HG02610 (cell line): ENCODE results near the gene MITF.

Experiments
- ATAC-seq: cut with Tn5 transposase; IDR thresholded peaks from one replicate; pipeline ENCODE4 v1.9.1; 2021; ENCODE audit warnings: mild to moderate bottlenecking, moderate library complexity; ENCODE audit not compliant: unreplicated experiment

The MITF gene

DNA sequence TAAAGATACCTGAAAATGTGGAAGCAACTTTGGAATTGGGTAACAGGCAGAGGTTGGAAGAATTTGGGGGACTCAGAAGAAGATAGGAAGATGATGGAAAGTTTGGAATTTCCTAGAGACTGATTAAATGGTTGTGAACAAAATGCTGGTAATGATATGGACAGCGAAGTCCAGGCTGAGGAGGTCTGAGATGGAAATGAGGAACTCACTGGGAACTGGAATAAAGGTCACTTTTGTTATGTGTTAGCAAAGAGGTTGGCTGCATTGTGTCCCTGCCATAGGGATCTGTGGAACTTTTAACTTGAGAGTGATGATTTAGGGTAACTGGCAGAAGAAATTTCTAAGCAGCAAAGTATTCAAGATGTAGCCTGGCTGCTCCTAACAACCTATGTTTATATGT, 13.0 kb downstream of the MITF start:
- no peak for ATAC-seq

DNA sequence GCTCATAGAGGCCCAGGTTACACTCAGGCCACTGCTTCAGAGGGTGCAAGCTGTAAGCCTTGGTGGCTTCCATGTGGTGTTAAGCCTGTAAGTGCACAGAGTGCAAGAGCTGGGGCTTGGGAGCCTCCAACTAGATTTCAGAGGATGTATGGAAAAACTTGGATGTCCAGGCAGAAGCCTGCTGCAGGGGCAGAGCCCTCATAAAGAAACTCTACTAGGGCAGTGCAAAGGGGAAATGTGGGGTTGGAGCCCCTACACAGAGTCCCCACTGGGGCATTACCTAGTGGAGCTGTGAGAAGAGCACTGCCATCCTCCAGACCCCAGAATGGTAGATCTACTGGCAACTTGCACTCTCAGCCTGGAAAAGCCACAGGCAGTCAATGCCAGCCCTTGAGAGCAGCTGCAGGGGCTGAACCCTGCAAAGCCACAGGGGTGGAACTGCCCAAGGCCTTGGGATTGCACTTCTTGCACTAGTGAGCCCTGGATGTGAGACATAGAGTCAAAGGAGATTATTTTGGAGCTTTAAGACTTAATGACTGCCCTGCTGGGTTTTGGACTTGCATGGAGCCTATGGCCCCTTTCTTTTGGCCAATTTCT, 14.0 kb downstream of the MITF start:
- ATAC-seq, result no peak

DNA sequence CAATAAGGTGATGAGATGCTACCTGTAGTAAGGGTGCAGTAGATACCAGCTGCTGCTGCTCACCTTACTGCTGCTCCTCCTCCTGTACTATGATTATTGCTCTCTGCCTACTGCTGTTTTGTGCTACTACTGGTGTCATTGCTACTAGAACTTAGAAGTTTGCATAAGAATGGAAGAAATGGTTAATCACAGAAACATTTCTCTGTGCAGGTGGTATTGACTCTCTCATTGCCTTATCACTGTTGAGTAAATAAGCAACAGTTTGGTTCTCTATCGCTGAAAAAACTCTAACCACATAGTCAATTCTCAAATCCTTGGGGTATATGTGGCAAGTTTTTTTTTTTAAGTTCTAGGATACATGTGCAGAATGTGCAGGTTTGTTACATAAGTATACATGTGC, 16.5 kb downstream of the MITF start:
- ATAC-seq, result no peak

DNA sequence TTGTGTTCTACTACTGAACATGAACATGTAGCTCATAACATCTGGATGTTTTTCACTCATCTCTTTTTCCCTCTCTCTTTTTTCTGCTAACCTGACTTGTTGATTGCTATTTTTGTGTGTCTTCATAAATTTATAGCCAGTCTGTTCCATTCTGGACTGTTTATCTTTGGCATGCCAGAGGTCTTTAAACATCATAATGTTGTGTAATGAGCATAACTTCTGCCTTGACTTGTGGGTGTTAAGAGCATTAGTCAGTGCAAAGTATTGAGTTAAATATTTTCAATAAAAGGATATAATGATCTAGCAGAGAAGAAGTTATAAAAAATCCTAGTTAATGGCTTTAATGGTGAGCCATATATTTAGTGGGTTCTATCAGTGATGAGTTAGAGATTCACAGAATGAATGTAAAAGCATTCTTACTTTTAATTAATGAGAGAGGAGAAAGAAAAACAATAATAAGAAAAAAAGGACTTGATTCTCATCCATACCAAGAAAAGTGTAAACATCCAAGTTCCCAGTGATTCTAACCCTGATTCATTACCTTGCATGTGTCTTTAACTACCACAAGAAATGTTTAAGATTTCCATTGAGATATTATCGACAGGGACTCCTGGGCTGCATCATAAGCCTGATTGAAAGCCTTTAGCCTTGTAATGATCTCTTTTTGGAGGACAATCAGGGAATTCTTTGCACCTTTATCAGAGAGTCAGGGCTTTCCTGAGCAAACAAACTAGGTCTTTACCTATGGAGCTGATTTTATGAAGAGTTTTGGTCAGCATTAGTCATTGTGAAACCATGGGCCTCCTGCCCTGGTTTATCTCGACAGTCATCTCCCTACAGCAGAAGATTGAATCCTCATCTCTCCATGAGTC, 22.9 kb downstream of the MITF start:
- peak; percentile 67 for ATAC-seq

GRCh38 chr3:69762768-69763229, 23.5 kb downstream of the MITF start:
- peak; percentile 15 for ATAC-seq

- no peak for ATAC-seq
Measured at GRCh38 chr3:69763458-69763857, 24.2 kb downstream of the MITF start.

DNA sequence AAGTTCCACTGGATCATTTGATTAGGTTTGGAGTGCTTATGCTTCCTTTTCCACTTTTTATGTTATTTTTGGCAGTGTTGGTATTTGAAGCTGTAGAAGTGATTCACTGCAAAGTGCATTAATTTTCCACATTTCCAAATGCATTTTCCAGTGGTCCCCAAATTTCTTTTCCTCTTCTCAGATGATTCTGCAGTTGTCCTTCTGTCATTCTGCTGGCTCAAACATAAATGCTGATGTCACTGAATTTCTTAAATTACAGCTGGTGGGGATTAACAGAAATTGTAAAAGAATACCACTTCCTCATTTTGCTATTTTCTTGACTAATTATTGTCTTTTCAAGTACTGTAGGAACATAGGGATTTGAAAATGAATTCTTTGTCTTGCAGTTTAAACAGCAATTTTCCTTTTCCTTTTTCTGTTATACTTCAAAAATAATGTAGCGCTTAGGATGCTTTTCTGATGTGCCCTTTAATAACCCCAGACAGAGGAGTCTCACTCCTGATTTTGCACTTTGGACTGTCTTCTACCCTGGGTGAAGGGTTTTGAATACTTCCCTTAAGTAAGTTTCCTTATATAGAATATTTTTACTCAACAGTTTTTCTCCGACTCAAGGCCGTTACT, 25.0 kb downstream of the MITF start:
- ATAC-seq, result peak; percentile 42

DNA sequence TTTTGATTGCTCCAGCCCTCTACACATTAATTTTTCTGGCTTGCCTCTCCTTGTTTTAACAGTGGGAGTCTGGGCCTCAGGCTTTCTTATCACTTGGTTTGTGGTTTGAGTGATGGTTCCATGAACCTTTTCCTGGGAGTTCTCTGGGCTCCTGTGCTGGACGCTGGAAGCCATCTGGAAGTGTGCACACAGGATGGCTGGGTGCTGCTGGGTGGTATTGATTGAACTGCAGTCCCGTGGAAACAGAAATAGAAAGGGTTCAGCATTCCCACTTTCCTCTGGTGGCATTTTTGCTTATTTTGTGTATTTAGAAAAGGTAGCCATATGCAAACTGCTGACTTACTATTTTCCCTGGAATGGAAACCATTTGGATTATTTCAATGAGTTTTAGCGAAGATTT, 25.6 kb downstream of the MITF start:
- ATAC-seq, result no peak

DNA sequence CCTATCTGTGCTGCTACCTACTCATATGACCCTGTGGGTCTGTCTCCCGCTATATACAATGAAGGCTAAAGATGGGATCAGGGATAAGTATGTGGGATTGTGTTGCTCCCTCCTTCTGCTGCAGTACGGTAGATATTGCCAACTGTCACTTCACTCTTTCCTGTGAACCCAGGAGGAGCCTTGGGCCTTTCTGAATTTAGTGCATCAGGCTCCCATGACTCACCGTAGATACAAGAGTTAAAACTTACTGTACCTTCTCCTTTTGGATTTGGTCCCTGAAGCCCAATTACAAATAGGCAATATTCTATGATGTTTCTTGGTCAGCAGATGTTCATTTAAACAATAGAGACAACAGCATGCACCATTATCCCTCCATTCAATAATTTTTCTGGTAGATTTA, 27.4 kb downstream of the MITF start:
- no peak for ATAC-seq

DNA sequence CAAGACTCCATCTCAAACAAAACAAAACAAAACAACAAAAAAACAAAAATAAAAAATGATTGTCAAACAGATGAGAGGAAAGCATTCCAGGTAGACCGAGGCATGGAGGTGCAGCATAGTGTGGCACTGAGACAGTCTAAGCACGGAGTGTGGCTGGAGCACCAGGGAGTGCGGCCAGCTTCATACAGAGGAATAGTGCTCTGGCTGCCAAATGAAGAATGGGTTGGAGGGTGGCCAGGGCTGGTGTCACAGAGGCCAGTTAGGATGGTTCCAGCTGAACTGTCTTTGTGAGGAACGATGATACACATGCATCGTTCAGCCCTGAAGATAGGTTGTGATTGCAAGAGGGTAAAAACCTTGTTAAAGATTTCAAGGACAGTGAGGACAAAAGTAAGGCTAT, 28.3 kb downstream of the MITF start:
- ATAC-seq, result no peak

GRCh38 chr3:69768438-69768837, 29.2 kb downstream of the MITF start:
- ATAC-seq, result no peak

- ATAC-seq, result no peak
Measured at GRCh38 chr3:69770219-69770618, 31.0 kb downstream of the MITF start.

- ATAC-seq, result no peak
Measured at GRCh38 chr3:69770976-69771634, 31.8 kb downstream of the MITF start.

GRCh38 chr3:69772152-69772867, 33.0 kb downstream of the MITF start:
- ATAC-seq, result no peak

- ATAC-seq, result no peak
Measured at GRCh38 chr3:69774029-69774428, 34.8 kb downstream of the MITF start.

- no peak for ATAC-seq
Measured at GRCh38 chr3:69775751-69776150, 36.5 kb downstream of the MITF start.

- no peak for ATAC-seq
Measured at GRCh38 chr3:69776289-69776688, 37.0 kb downstream of the MITF start.

DNA sequence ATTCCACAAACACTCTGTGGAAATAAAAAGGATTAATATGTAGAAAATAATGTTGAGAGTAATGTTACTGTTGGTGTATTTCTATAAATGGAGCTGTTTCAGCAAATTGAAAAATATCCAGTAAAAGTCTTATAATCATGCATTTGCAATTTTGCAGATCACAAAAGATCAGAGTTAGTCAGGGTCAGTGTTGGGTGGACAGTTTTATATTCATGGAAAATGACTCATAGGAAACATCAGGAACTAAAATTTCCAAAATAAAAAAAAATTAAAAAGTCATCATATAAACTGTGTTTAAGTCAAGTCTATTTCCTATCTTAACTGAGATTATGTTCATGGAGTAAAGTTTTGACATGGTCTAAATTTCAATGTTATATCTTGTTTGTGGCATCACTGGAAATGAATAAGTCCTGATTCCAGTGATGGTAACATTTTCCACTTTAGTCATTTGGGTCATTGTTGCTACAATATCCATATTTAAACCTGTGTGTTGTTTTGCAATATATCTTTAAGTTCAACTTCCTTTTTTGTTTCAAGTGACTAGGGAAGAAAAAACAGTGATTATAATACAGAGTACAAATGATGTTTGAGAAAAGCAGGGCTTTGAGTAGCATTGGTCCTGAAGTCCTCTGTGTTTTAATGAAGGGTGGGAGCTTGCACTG, 37.8 kb downstream of the MITF start:
- ATAC-seq, result no peak

DNA sequence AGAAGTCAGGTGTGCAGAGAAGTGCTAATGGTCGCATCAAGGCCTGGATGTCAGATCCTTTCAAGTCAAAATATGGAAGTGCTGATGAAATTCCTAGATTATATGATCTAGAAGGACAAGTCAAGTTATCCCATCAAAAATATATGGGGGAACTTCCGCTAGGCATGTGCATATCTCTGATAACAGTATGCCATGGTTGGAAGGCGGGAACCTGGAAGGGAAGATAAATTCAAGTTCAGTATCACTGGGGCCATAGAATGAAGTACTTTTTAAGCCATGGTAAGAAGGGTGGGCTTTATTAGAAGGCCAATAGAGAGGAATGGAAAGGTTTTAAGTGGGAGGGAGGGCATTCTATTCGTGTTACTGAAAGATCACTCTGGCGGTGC, 38.3 kb downstream of the MITF start:
- no peak for ATAC-seq

- ATAC-seq, result no peak
Measured at GRCh38 chr3:69781593-69781992, 42.3 kb downstream of the MITF start.
